ENCODE results near the gene C4orf17. TPM values are rescaled to one million over a fixed set of nuclear protein-coding genes. Genes with fewer than 3 reads are reported as not detected.

C4orf17 gene
- polyA plus RNA-seq, 1 donor from 2014 or later = not detected

GRCh38 chr4:99507349-99507748, 3.5 kb upstream of the C4orf17 start:
- Histone ChIP-seq H3K9ac (ENCODE audit: low read length) (no peak overlapping the region), H3F3A (ENCODE audit: insufficient read depth, low read length, poor library complexity, severe bottlenecking) (no peaks in the 10 kb centered on the region), H3K27me3 (ENCODE audit: insufficient read depth, low read depth, low read length) (no peaks in the 10 kb centered on the region), H3K27ac (ENCODE audit: low read length) (no peak overlapping the region), H3K9me2 (ENCODE audit: insufficient read depth, low read length) (no peaks in the 10 kb centered on the region), H3K4me2 (ENCODE audit: low read length) (no peak overlapping the region), H3K4me3 (ENCODE audit: low read length) (no peak overlapping the region), H4K20me1 (ENCODE audit: insufficient read depth) (no peaks in the 10 kb centered on the region), H3K79me2 (replicated peaks; ENCODE audit: insufficient read depth, low read length) (no peaks in the 10 kb centered on the region), H2AFZ (ENCODE audit: low read depth, low read length) (no peak overlapping the region), H3K9me3 (ENCODE audit: low read length) (no peaks in the 10 kb centered on the region), H3K36me3 (ENCODE audit: insufficient read depth, low read length) (no peaks in the 10 kb centered on the region)
- no peak for TF ChIP-seq CTCF (IDR thresholded peaks at IDR 0.05; ENCODE audit: poor library complexity, severe bottlenecking)
- TF ChIP-seq RAD21 (conservative IDR thresholded peaks at IDR 0.05) = no peak
- TF ChIP-seq EZH2 (IDR thresholded peaks at IDR 0.05; ENCODE audit: borderline replicate concordance, insufficient read depth, low read length, poor library complexity, severe bottlenecking) = no peak
- no peak for TF ChIP-seq POLR2AphosphoS5 (IDR thresholded peaks at IDR 0.05)
- TF ChIP-seq TAF1 (IDR thresholded peaks at IDR 0.05; ENCODE audit: low read depth) = no peak
- no peak for TF ChIP-seq REST (IDR thresholded peaks at IDR 0.05; ENCODE audit: borderline replicate concordance)
- TF ChIP-seq SMC3 (conservative IDR thresholded peaks at IDR 0.05; ENCODE audit: poor library complexity) = no peak
- TF ChIP-seq EP300 (conservative IDR thresholded peaks at IDR 0.05; ENCODE audit: poor library complexity, severe bottlenecking) = no peak
- no peak for TF ChIP-seq MXI1 (conservative IDR thresholded peaks at IDR 0.05; ENCODE audit: poor library complexity, severe bottlenecking)

- Histone ChIP-seq H3K36me3 (ENCODE audit: insufficient read depth, low read length) (no peaks in the 10 kb centered on the region), H4K20me1 (ENCODE audit: insufficient read depth) (no peaks in the 10 kb centered on the region), H2AFZ (ENCODE audit: low read depth, low read length) (no peak overlapping the region), H3K9me2 (ENCODE audit: insufficient read depth, low read length) (no peaks in the 10 kb centered on the region), H3F3A (ENCODE audit: insufficient read depth, low read length, poor library complexity, severe bottlenecking) (no peaks in the 10 kb centered on the region), H3K79me2 (replicated peaks; ENCODE audit: insufficient read depth, low read length) (no peaks in the 10 kb centered on the region), H3K27me3 (ENCODE audit: insufficient read depth, low read depth, low read length) (no peaks in the 10 kb centered on the region), H3K27ac (ENCODE audit: low read length) (no peak overlapping the region), H3K9me3 (ENCODE audit: low read length) (no peaks in the 10 kb centered on the region), H3K4me3 (ENCODE audit: low read length) (no peak overlapping the region), H3K9ac (ENCODE audit: low read length) (no peak overlapping the region), H3K4me2 (ENCODE audit: low read length) (no peak overlapping the region)
- TF ChIP-seq MXI1 (conservative IDR thresholded peaks at IDR 0.05; ENCODE audit: poor library complexity, severe bottlenecking) (no peak), REST (IDR thresholded peaks at IDR 0.05; ENCODE audit: borderline replicate concordance) (no peak), RAD21 (conservative IDR thresholded peaks at IDR 0.05) (no peak), POLR2AphosphoS5 (IDR thresholded peaks at IDR 0.05) (no peak), EZH2 (IDR thresholded peaks at IDR 0.05; ENCODE audit: borderline replicate concordance, insufficient read depth, low read length, poor library complexity, severe bottlenecking) (no peak), SMC3 (conservative IDR thresholded peaks at IDR 0.05; ENCODE audit: poor library complexity) (no peak), TAF1 (IDR thresholded peaks at IDR 0.05; ENCODE audit: low read depth) (no peak)
Observed at GRCh38 chr4:99507762-99508161, 3.1 kb upstream of the C4orf17 start.
